Cortex of kidney (tissue), 1 donor: ENCODE measurements around the gene BANF1.

Experiments used
- DNase-seq: peaks from one replicate; lab custom pipeline; 2025; lab: John Stamatoyannopoulos, UW

BANF1 gene

GRCh38 chr11:66039765-66040164 lies 37.5 kb downstream of the BANF1 start:
- DNase-seq: no peak

- no peak for DNase-seq
Observed at GRCh38 chr11:66042227-66042995, 40.1 kb downstream of the BANF1 start.

GRCh38 chr11:66042996-66043906 lies 40.9 kb downstream of the BANF1 start:
- DNase-seq: no peak

- no peak for DNase-seq
Observed at GRCh38 chr11:66044757-66045156, 42.5 kb downstream of the BANF1 start.

- DNase-seq: no peak
Observed at GRCh38 chr11:66045177-66045639, 42.9 kb downstream of the BANF1 start.

- DNase-seq: no peak
Observed at GRCh38 chr11:66046901-66047300, 44.6 kb downstream of the BANF1 start.

- no peak for DNase-seq
Observed at GRCh38 chr11:66047541-66048365, 45.5 kb downstream of the BANF1 start.

GRCh38 chr11:66048547-66049323 lies 46.4 kb downstream of the BANF1 start, which contains the start of gene GAL3ST3:
GAL3ST3 (minus strand) TSS chr11:66049161; CDS start chr11:66045415, 3,746 bp downstream.
- DNase-seq: no peak

- no peak for DNase-seq
Observed at GRCh38 chr11:66050581-66051231, 48.4 kb downstream of the BANF1 start.

- no peak for DNase-seq
Observed at GRCh38 chr11:66051371-66051765, 49.1 kb downstream of the BANF1 start.

- peak; percentile 86 for DNase-seq
Observed at GRCh38 chr11:66051766-66052663, 49.7 kb downstream of the BANF1 start, which contains the start of gene SF3B2. SF3B2 (plus strand) TSS chr11:66052364; CDS start chr11:66052385, 21 bp downstream.

GRCh38 chr11:66052664-66052982 lies 50.3 kb downstream of the BANF1 start:
- DNase-seq: no peak
